Activated CD8-positive, alpha-beta memory T cell treated with anti-CD3 and anti-CD28 coated beads, Interleukin-2, amount 50 U/mL, for 1 hour (primary cell): ENCODE measurements around the gene SPNS1.
"Not testable (repeated sequence)": the region's sequence is repeated elsewhere in the genome, so short reads cannot be mapped to it uniquely, and the experiment has no call there.

Experiments
- DNase-seq: peaks from one replicate; pipeline ENCODE4 v3.0.0-alpha.2; 2020; ENCODE audit errors: extremely low read depth

Gene SPNS1

GRCh38 chr16:28987170-28987853, 12.7 kb downstream of the SPNS1 start:
- DNase-seq, result no peak

GRCh38 chr16:28989363-28989762, 14.8 kb downstream of the SPNS1 start:
- no peak for DNase-seq

- DNase-seq, result peak; percentile 48
Measured at GRCh38 chr16:28990375-28991040, 15.9 kb downstream of the SPNS1 start.

- no peak for DNase-seq
Measured at GRCh38 chr16:28991687-28992086, 17.1 kb downstream of the SPNS1 start.

GRCh38 chr16:28992496-28992895, 17.9 kb downstream of the SPNS1 start:
- no peak for DNase-seq

- DNase-seq, result no peak
Measured at GRCh38 chr16:28998837-28999236, 24.3 kb downstream of the SPNS1 start.

- no peak for DNase-seq
Measured at GRCh38 chr16:28999577-28999976, 25.0 kb downstream of the SPNS1 start.

- no peak for DNase-seq
Measured at GRCh38 chr16:29000019-29000418, 25.4 kb downstream of the SPNS1 start.

GRCh38 chr16:29004496-29005139, 30.0 kb downstream of the SPNS1 start:
- not testable (repeated sequence) for DNase-seq

GRCh38 chr16:29007730-29008593, 33.4 kb downstream of the SPNS1 start:
- DNase-seq, result peak; percentile 50

- DNase-seq, result no peak
Measured at GRCh38 chr16:29009050-29009837, 34.7 kb downstream of the SPNS1 start.

- no peak for DNase-seq
Measured at GRCh38 chr16:29009838-29010166, 35.2 kb downstream of the SPNS1 start.

GRCh38 chr16:29011112-29011511, 36.5 kb downstream of the SPNS1 start:
- no peak for DNase-seq

GRCh38 chr16:29011851-29012250, 37.3 kb downstream of the SPNS1 start:
- no peak for DNase-seq

GRCh38 chr16:29012913-29013553, 38.5 kb downstream of the SPNS1 start:
- DNase-seq, result no peak

- no peak for DNase-seq
Measured at GRCh38 chr16:29014561-29015069, 40.0 kb downstream of the SPNS1 start.

- no peak for DNase-seq
Measured at GRCh38 chr16:29022196-29022595, 47.6 kb downstream of the SPNS1 start.

- no peak for DNase-seq
Measured at GRCh38 chr16:29023279-29024277, 49.0 kb downstream of the SPNS1 start.

GRCh38 chr16:29024278-29024677, 49.7 kb downstream of the SPNS1 start:
- DNase-seq, result no peak
